Common myeloid progenitor, CD34-positive (primary cell): ENCODE measurements around the gene DGCR2.
"Not testable (repeated sequence)": the region's sequence is repeated elsewhere in the genome, so short reads cannot be mapped to it uniquely, and the experiment has no call there.

ENCODE experiments used
- CTCF ChIA-PET: fragments of 350-600 bp; sonication (Branson Sonifier 250); formaldehyde crosslinking; loops from one replicate; lab custom pipeline; 2021; ENCODE audit warnings: antibody characterized with exemption; lab: Charles Lee
- POLR2A ChIA-PET: fragments of 350-600 bp; sonication (Branson Sonifier 250); formaldehyde crosslinking; loops from one replicate; lab custom pipeline; 2021; ENCODE audit warnings: antibody characterized with exemption; lab: Charles Lee
- DNase-seq, 3 donors: peaks; one replicate each; pipeline versions ENCODE4 v3.0.0 to v3.0.0-alpha.2; 2013
- H3K27ac ChIP-seq, 2 experiments: 1 replicate in 1 of 2; 2 replicates in 1 of 2; pipeline ENCODE4 v1.7.0; 2013; ENCODE audit warnings: inconsistent platforms in 2 of 2, low read length in 2 of 2, mild to moderate bottlenecking in 2 of 2, low read depth in 1 of 2, moderate library complexity in 1 of 2; ENCODE audit not compliant: severe bottlenecking in 2 of 2, insufficient read depth in 1 of 2, poor library complexity in 1 of 2
- H3K27me3 ChIP-seq, 5 experiments: replicated peaks in 2 of 5; 1 replicate in 3 of 5; 2 replicates in 2 of 5; pipeline versions ENCODE4 v1.6.1 to v1.7.0; 2013; ENCODE audit warnings: low read length in 4 of 5, mild to moderate bottlenecking in 2 of 5, moderate library complexity in 2 of 5, inconsistent platforms in 1 of 5; ENCODE audit not compliant: insufficient read depth in 5 of 5, control insufficient read depth in 4 of 5
- H3K36me3 ChIP-seq, 4 experiments: 1 replicate in 2 of 4; 2 replicates in 2 of 4; pipeline versions ENCODE4 v1.6.1 to v1.7.0; 2013; ENCODE audit warnings: low read length in 3 of 4, control low read depth in 1 of 4, mild to moderate bottlenecking in 1 of 4; ENCODE audit not compliant: control insufficient read depth in 4 of 4, insufficient read depth in 4 of 4
- H3K4me1 ChIP-seq, 4 experiments: 1 replicate in 3 of 4; 2 replicates in 1 of 4; pipeline versions ENCODE4 v1.6.1 to v1.7.1; 2013; ENCODE audit warnings: low read length in 3 of 4, mild to moderate bottlenecking in 3 of 4, control low read depth in 1 of 4, inconsistent platforms in 1 of 4, moderate library complexity in 1 of 4; ENCODE audit not compliant: control insufficient read depth in 4 of 4, insufficient read depth in 4 of 4; ENCODE audit errors: control extremely low read depth in 1 of 4
- H3K4me3 ChIP-seq, 7 experiments: 1 replicate in 4 of 7; 2 replicates in 3 of 7; pipeline versions ENCODE4 v1.5.1 to v1.7.0; 2013; ENCODE audit warnings: mild to moderate bottlenecking in 7 of 7, low read length in 6 of 7, moderate library complexity in 6 of 7, inconsistent platforms in 2 of 7, low read depth in 2 of 7, control low read depth in 1 of 7; ENCODE audit not compliant: insufficient read depth in 4 of 7, control insufficient read depth in 1 of 7; ENCODE audit errors: extremely low read depth in 1 of 7
- H3K9me3 ChIP-seq, 5 experiments: 1 replicate in 4 of 5; 2 replicates in 1 of 5; pipeline versions ENCODE4 v1.6.1 to v1.7.1; 2013; ENCODE audit warnings: low read length in 4 of 5, mild to moderate bottlenecking in 2 of 5, inconsistent platforms in 1 of 5, low read depth in 1 of 5, moderate library complexity in 1 of 5; ENCODE audit not compliant: control insufficient read depth in 4 of 5, insufficient read depth in 2 of 5; ENCODE audit errors: control extremely low read depth in 1 of 5
- WGBS: methylation state at CpG from one replicate; pipeline ENCODE4 v1.1.5; 2013; ENCODE audit not compliant: insufficient coverage; 5-methylcytosine and 5-hydroxymethylcytosine counted together

DGCR2 gene

DNA sequence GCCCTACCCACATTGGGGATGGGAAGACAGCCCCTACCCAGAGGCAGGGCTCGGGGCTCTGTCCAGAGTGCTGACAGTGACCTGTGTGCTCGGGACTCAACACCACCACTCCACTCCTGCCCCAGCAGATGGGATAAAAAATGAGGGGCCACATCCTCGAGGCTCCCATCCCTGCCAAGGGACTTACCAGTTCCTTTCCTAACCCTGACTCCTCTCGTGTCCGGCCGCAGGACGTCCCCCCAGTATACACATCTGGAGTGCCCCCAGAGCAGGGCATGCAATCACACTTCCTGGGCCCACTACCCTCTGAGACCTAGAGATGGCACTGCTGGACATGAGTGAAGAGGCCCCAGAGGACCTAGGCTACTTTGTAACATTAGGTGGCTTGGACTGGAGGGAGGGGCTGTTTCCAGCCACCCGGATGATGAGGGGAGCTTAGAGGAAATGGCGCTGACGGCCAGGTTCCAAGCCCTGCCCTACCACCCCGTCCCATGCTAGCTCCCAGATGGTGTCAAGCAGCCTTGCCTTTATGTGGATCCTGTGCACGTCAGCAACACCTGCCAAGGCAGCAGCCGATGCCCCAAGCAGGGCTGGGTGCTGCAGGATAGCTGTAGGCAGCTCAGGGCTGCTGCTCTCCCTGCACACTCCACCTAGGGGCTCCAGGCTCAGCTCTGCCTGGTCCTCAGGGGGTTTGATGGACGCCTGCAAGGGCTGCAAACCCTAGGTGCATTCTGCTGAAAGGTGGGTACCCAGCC is 86.6 kb downstream of the DGCR2 start:
- H3K9me3 ChIP-seq: no peaks in the 10 kb centered on the region
- no peak overlapping the region for H3K27ac ChIP-seq
- H3K4me3 ChIP-seq: no peak overlapping the region
- ChIA-PET CTCF (interaction anchor here (0.7 kb wide), 1 partner anchor 594 kb away, joined by 3 read pairs; no protein-coding TSS in a partner anchor), POLR2A (no interaction called here)
- peaks cover 4 to 32% (median 13%) of the 10 kb centered on the region in 4 experiments for H3K36me3 ChIP-seq
- 57% methylated on average over 13 of the region's 14 CpGs for WGBS
- DNase-seq: peak in 2 of 3 donors; percentile 15 to 17
- H3K4me1 ChIP-seq: no peaks in the 10 kb centered on the region
- H3K27me3 ChIP-seq: peaks cover 0 to 8% (median 1%) of the 10 kb centered on the region in 5 experiments

- no CpG with 5 or more reads among the region's 6 CpGs for WGBS
- H3K9me3 ChIP-seq, DNase-seq, H3K4me3 ChIP-seq, H3K4me1 ChIP-seq, CTCF ChIA-PET, H3K27ac ChIP-seq, POLR2A ChIA-PET: not testable (repeated sequence)
- Histone ChIP-seq H3K27me3 (peaks cover 0 to 14% (median 4%) of the 10 kb centered on the region in 5 experiments), H3K36me3 (peaks cover 0 to 27% (median 11%) of the 10 kb centered on the region in 4 experiments)
These were observed 87.1 kb downstream of the DGCR2 start for GRCh38 chr22:19035126-19035473.

DNA sequence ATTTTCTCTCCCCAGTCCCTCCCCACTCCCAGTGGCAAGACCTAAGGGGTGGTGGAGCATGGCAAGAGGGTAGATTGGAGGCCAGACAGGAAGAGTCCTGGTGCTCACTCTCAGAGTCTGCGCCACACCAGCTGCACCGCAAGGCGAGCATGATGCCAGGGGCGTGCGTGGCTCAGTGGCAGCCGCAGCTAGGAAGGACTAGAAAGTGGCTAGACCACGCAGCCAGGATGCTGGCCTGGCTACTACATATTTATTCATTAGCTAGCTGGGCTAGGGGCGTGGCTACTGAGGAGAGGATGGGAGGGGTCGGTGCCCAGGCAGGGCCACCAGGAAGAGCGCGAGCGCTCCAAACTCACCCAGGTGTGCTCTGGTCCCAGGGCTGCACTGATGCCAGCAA is 87.5 kb downstream of the DGCR2 start:
- Histone ChIP-seq H3K27me3 (peaks cover 0 to 14% (median 4%) of the 10 kb centered on the region in 5 experiments), H3K36me3 (peaks cover 0 to 23% (median 8%) of the 10 kb centered on the region in 4 experiments)
- H3K4me1 ChIP-seq, H3K4me3 ChIP-seq, POLR2A ChIA-PET, DNase-seq, H3K27ac ChIP-seq, CTCF ChIA-PET, H3K9me3 ChIP-seq: not testable (repeated sequence)
- WGBS: no CpG with 5 or more reads among the region's 12 CpGs

- POLR2A ChIA-PET, DNase-seq: not testable (repeated sequence)
- peaks cover 0 to 20% (median 4%) of the 10 kb centered on the region in 5 experiments for H3K27me3 ChIP-seq
These were observed 88.0 kb downstream of the DGCR2 start for GRCh38 chr22:19034031-19034723.

DNA sequence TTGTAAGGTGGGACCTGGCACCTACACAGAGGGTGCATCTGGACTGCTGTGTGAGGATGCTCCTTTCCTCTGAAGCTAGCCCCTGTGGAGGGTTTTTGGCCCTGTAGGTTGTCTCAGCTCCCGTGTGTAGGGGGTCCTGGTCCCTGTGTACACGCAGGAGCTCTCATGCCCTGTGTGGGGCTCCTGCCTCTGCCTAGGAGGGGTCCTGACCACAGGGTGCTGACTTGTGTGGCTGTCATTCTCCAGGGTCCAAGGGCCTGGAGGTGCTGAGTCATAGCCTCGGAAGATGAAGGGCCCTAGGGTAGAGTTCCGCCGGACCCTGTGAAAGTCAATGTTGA is 88.7 kb downstream of the DGCR2 start:
- H3K4me1 ChIP-seq, H3K27ac ChIP-seq, H3K4me3 ChIP-seq, DNase-seq, H3K9me3 ChIP-seq, POLR2A ChIA-PET, CTCF ChIA-PET: not testable (repeated sequence)
- Histone ChIP-seq H3K36me3 (peaks cover 0 to 11% (median 1%) of the 10 kb centered on the region in 4 experiments), H3K27me3 (peaks cover 0 to 26% (median 6%) of the 10 kb centered on the region in 5 experiments)
- WGBS: no CpG with 5 or more reads among the region's 5 CpGs

More at GRCh38 chr22:19034031-19034723, 88.0 kb downstream of the DGCR2 start:
- H3K27ac ChIP-seq, CTCF ChIA-PET, H3K4me3 ChIP-seq, H3K4me1 ChIP-seq, H3K9me3 ChIP-seq: not testable (repeated sequence)
- peaks cover 0 to 17% (median 3%) of the 10 kb centered on the region in 4 experiments for H3K36me3 ChIP-seq
- WGBS: no CpG with 5 or more reads among the region's 6 CpGs

- H3K27me3 ChIP-seq: peaks cover 0 to 31% (median 6%) of the 10 kb centered on the region in 5 experiments
- CTCF ChIA-PET, H3K4me3 ChIP-seq, H3K4me1 ChIP-seq, H3K36me3 ChIP-seq, H3K9me3 ChIP-seq, H3K27ac ChIP-seq, DNase-seq, POLR2A ChIA-PET: not testable (repeated sequence)
- WGBS: 90% methylated on average over 13 of the region's 14 CpGs
These were observed 89.2 kb downstream of the DGCR2 start for GRCh38 chr22:19032898-19033567.
